HG03060 (cell line): Measurements from ENCODE around the gene KCNK16.
"Not testable (repeated sequence)": the region's sequence is repeated elsewhere in the genome, so short reads cannot be mapped to it uniquely, and the experiment has no call there.

Source experiments
- ATAC-seq: cut with Tn5 transposase; IDR thresholded peaks from one replicate; pipeline ENCODE4 v1.9.1; 2021; ENCODE audit warnings: low read depth, moderate number of reproducible peaks; ENCODE audit not compliant: unreplicated experiment

Gene KCNK16

DNA sequence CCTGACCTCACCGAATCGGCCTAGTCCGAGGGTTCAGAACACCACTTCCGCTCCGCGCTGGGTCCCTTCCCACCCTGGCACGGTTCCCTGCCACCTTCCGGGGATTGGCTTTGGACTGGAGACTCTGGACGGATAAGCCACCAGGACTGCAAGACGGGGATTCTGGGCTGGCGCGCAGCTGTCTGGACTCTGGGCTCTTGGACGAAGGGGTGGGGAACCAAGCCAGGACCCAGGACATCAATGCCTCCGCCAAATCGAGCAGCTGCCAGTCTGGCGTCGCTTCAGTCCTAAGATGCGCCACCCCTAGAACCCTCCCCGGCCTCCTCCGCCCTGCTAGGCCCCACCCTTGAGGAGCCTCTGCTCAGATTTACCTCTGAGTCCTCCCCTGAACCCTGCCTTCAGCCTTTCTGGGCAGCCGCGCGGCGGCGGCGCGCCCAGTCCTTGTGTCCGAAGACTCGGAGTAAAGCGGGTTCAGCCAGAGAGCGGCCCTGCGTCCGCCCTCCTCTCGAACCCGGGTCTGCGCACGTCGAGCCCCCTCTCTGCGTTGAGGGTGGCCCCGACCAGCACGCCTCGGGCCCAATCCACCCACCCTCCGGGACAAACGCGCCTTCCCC lies 9.5 kb downstream of the KCNK16 start:
- no peak for ATAC-seq

DNA sequence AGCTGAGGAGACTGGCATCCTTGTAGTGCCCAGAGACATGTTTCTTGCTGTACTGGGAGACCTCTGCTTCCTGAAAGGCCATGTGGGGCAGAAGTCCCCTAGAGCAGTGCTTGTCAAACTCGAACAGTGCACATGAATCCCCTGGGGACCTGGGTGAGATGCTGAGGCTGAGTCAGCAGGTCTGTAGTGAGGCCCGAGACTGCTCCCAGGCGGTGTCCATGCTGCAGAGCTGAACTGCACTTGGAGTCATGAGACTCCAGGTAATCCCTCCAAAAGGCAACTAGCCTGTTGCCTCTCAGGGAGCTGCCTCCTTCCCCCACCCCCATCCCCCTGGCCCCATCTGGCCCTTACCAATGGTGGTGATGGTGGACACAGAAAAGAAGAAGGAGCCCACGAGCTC lies 12.0 kb downstream of the KCNK16 start:
- ATAC-seq: no peak

DNA sequence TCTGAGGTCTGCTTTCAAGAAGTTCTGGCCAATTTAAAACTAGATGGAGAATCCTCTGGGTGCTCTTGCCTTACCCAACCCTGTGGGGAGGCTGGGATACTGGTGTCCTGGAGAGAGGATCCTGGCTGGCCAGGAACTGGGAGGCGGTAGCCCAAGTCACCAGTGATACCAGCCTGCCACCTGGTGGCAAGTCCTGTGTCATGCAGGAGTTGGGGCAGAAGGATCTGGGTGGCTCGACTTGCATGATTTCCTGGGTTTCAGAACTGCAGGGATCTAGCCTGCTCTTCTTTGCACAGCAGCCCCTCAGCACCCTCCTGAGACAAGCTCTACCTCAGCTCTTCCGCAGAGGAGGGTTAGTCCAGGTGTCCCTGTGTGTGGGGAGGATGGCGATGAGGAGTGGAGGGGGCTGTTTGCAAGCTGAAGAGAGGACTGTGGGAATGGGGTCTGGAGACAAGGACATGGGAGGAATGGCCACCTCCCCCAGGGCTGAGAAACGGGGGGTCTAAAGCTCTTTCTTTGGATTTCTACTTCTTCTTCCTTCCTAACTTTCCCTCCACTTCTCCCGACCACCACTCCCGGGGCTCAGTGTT lies 12.5 kb downstream of the KCNK16 start:
- no peak for ATAC-seq

DNA sequence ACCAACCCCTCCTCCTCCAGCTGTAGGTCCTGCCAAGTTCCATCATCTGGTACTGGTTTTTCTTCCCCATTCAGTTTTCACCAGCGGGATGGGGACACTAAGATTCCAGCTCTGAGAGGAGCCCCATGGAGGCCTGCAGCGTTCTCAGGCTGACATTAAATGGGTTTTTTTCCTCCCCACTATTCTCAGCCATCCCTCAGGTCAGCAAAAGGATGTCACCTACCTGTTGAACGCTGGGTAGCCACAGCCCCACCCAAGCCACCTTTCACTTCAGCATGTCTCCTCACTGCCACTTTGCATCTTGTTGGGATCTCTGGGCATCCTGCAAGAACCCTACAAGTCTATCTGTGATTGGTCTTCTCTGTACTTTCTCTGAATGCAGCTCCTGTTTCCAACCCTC lies 15.0 kb downstream of the KCNK16 start:
- no peak for ATAC-seq

DNA sequence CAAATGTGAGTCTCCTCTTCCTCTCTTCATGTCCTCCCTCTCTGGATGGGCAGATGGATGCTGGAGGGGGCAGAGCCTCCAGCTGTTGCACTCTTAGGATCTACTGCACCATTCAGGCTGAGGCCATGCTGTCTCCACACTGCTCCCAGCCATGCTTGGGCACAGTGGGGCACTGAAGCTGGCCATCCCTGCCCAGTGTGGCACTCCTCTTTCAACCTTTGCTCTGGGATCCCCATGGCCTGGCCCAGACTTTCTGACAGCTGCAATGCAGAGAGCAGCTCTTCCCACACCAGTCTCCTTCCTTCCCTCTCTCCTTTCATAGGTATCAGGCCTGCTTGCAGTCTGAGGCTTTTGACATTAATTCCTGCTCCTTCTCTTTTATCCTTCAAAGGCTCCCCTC lies 17.6 kb downstream of the KCNK16 start:
- no peak for ATAC-seq

DNA sequence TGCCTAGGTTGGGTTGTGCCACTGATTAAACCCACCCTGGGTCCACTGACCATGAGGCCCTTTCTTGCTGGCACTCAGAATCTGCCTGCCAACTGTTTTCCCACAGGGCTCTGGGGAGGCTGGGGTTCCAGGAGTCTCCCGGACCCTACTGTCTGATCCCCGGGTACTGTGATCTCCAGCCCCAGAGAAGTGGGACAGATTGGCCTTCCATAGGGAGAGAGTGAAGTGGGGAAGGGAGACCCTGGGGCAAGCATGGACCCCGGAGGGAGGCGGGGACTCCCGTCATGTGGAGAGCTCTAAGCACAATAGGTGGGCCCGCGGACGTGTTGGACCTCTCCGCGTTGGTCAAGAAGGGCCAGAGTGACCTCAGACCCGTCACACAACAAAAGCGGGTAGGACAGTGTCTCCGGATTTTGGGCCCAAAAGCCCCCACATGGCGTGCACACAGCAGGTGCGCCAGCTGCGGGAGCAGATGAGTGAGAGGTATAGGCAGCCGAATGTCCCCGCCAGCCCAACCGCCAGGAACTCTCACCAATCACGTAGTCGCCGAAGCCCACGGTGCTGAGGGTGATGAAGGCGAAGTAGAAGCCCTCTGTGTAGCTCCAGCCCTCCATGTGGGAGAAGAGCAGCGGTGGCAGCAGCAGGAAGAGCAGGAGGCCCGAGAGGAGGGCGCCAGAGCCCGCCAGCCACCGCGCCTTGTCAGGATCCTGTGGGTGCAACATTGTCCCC lies 18.9 kb downstream of the KCNK16 start:
- no peak for ATAC-seq

DNA sequence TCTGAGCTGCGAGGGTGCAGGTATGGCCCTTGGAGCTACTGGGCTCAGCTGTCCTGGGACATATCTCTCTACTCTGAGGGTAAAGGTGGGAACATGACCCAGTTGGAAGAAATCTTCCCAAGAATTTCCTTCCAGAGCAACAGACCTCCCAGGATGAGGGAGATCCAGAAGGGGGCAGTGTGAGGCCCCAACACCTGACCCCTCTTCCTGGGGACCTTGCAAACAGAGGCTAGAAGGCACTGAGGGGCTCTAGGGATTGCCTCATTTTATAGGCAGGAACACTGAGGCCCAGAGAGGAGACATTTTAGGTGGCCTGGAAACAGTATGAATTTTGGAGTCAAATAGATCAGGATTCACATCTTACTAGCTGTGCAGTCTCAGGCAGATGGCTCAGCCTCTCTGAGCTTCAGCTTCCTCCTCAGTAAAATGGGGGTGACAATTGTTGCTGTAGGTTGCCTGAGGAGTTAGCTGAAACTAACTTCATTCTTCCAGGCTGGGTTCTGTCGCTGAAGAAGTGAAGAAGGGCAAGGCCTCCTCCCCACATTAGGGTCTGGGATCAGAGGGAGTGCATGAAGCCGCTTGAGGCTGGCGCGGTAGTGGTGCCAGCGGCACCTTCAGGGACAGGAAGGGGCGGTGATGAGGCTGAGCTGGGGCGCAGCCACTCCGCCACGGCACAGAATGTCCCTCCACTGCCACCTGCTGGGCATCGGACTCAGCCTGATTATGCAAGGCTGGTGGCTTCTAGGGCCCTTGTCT lies 19.7 kb downstream of the KCNK16 start:
- peak; percentile 47 for ATAC-seq

DNA sequence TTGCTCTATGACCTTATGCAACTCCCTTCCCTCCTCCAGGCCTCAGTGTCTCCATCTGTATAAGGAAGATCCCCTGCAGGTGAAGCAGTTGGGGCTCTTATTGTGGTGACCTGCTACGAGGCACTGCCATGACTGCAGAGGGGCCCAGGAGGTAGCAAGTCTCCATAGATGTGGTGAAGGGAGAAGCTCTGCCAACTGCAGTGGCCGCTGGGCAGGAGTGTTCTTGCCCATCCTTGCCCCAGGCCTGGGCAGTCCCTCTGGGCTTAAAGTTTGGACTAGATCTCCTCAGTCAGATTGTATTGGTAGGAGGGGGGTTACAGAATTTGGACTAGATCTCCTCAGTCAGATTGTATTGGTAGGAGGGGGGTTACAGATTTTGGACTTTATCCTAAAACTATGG lies 20.5 kb downstream of the KCNK16 start:
- ATAC-seq: no peak

DNA sequence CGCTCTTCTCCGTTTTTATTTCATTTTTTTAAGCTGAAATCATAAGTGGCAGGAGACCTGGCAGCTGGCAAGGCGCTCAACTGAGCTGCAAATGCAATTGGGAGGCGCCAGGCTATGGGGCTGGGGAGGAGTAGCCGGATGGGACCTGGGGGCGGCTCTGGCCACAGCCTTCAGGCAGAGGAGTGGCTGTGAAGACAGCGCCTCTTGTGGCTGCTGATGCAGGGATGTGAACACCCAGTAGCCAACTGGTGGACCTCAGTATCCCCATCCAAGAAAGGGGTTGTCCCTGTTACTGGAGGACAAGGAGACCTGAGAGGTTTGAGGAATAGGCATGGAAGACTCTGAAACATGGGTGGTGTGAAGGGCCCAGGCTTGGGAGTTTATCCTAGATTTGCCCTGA lies 20.9 kb downstream of the KCNK16 start:
- ATAC-seq: no peak

DNA sequence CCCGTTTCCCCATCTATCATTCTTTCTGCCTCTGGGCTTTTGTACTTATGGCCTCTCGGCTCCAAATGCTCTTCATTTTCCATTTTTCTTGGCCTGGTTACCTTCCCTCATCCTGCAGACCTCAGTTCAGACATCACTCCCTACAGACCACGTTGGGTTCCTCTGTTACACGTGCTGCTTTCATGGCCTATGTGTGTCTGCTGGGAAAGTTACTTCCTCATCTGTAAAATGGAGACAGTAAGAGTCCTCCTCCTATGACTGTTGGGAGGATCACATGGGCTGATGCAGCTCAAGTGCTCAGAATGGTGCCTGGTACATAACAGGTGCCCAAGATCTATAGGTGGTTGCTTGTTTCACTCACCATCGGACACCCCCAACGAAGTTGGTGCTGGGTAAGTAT lies 21.8 kb downstream of the KCNK16 start:
- no peak for ATAC-seq

DNA sequence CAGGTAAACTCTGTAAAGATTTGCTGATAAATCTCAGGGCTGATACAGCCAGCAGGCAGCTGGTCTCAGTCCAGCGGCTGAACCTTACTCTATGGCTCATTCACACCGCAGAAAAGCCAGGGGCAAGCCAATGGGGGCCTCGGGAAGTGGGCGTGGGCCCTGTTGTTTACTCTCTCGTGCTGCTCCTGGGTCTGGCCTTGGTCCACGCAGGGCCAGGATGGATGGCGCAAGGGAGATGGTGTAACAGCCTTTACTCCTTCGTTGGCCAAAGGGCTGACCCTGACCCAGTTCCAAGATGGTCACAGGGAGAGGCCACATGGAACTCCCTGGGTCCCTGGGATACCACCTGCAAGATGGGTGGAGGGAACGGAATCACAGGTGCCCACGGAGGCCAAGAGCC lies 24.4 kb downstream of the KCNK16 start:
- ATAC-seq: no peak

DNA sequence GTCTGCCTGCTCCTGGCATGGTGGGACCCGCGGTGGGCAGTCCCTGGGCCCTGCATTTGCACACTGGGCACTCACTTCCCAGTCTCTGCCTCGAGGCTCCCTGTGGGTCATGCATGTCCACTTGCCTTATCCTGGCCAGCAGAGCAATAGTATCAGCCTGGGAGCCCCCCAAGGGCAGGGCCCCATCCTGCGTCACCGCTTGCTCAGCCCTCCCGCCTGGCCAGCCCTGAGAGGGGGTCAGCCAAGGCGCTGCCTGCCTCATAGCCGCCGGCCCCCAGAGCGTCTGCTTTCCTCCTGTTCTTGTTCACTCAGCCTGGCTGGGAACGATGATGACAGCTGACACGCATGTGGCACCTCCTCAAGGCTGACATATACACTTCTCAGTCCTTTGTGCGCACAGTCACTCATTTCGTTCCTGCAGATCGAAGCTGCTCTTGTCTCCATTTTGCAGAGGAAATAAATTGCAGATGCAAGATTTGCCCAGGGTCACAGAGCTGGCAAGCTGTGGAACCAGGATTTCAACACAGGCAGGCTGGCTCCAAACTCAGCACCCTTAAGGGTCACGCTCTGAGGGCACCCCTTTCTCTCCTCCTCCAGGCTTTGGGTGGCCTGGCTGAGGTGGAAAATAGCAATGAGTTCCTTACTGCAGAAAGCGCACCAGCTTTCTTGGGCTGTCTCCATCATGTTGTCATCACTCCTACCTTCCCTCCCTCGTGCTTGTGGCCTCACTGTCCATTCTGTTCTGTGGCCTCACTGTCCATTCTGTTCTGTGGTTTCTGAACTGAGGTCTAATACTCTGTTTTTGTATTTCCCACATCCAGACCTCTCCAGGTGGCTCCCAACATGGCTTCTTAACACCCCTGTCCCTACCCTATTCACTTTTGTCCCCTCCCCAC lies 25.5 kb downstream of the KCNK16 start:
- ATAC-seq: no peak

DNA sequence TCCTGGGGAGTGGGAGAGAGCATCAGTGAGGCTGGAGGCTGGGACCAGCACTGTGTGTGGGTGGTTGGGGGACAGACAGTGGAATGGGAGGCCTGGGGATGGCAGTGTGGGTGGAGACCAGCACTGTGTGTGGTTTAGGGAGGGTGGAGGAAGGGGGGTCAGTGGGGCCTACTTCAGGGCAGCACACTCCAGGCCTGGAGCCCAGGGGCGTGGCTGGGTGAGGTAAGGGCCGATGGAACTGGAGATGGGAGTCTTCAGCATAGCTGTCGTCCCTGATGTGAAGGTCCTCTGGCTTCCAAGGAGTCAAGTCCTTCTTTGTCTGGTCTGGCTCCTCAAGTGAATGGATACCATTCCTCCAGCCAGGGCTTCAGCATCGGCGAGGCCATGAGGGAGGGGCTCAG lies 26.9 kb downstream of the KCNK16 start:
- no peak for ATAC-seq

DNA sequence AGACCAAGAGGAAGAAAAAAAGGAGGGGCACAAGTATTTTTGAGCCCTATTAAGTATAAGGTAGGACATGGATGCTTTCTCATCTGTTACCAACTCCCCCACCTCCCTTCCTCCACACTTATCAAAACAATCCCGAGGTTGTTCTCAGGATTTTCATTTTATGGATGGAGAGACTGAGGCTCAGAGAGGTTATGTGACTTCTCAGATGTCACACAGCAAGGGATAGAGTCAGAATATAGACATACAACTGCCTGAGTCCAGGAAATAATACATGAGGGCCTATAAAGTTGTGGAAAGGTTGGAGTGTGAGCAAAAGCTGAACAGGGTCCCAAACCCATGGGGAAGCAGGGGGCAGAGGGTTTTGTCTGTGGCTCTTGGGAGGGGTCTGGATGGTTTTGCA lies 27.6 kb downstream of the KCNK16 start:
- no peak for ATAC-seq

DNA sequence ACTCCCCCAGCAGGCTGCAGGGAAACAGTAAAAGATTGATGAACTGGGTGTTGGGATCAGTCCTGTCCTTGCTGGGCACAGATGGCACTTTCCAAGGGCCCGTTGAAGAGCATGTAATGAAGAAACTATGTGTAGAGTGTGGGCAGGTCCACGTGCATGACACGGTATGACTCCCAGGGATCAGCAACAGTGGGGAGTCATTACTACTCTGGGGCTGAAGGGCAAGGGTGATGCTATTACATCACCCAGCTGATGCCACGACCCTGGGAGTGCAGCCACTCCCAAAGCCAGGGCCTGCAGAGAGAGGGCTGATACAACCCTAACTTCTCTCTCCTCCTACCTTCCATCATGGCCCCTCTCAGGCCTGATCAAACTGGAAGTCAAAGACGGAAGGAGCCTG lies 28.4 kb downstream of the KCNK16 start:
- ATAC-seq: no peak

DNA sequence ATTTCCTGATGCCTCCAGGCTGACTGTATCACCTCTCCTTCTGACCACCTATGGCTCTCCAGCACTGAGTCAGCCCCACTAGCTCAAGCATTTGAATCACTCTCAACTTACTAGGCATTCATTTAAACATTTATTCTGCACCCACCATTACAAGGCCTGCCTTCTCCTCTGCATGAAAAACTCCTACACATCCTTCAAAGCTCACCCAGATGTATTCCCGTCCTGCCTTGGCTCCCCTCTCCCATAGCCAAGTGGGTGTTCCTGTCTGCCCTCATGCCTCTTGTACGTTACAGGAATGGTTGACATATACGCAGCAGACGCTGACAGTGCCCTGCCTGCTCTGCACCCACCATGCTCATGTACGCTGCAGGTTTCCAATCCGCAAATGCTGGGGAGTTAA lies 29.9 kb downstream of the KCNK16 start:
- ATAC-seq: no peak

DNA sequence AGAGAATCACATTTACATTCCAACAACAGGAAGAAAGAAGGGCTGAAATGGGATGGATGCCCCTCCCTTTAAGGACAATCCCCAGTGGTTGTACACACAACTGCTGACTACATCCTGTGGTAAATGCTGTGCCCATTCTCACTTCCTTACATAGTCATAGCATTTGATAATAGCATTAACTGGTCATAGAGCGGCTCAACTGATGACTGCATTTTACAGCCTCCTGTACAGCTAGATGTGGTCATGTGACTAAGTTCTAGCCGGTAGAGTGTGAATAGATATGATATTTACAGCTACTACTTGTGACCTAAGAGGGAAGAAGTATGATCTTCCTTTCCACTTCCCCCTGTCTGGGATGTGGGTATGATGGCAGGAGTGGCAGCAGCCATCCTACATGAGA lies 33.0 kb downstream of the KCNK16 start:
- ATAC-seq: no peak

DNA sequence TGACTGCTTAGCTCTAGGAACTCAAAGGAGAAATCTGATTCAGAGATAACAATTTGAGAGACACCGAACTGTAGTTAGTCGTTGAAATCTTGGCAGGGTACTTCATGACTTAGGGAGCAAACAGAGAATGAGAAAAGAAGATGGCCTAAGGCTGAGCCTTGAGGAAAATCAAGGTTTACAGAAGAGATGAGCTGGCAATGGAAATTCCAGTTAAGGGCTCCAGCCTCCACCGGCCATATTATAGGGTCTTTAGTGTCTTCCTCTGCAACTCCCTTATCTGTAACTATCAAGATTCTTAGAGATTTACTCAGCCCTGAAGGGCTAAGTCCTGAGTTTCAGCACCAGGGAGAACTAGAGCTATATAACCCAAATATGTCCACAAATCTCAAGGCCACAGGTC lies 34.9 kb downstream of the KCNK16 start:
- no peak for ATAC-seq

DNA sequence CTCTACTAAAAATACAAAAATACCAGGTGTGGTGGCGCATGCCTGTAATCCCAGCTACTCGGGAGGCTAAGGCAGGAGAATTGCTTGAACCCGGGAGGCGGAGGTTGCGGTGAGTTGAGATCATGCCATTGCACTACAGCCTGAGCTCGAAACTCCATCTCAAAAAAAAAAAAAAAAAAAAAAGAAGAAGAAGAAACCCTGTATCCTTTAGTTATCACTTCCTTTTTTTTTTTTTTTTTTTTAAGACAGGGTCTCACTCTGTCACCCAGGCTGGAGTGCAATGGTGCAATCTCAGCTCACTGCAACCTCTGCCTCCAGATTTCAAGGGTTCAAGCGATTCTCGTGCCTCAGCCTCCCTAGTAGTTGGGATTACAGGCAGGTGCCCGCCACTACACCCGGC lies 35.9 kb downstream of the KCNK16 start:
- not testable (repeated sequence) for ATAC-seq

DNA sequence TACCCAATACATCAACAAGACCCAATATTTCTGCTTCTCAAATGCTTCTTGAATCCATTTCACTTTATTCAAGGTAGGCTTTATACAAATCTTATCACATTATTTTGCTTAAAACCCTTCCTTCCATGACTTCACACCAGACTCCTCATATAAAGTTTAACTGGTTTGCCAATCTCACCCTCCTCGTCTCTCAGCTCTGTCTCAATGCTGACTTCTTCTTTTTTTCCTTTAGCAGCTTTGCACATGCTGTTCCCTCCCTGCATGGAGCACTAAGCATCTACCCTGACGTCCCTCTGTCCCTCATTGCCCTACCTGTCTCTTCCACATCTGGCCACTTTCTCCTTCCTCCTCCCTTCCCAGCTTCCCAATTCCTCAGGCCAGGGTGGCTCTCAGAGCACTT lies 39.7 kb downstream of the KCNK16 start:
- no peak for ATAC-seq
